HepG2 (cell line): ENCODE results near the gene GMCL2.

Experiments
- CREB1 ChIP-seq, 2 experiments: fragments of 450-650 bp in 1 of 2; IDR thresholded peaks; 2 replicates each; pipeline ENCODE4 v1.6.1; 2016 to 2017; ENCODE audit warnings: control low read depth in 1 of 2, mild to moderate bottlenecking in 1 of 2, missing compliant biosample characterization in 1 of 2, missing genetic modification characterization in 1 of 2
- CTCF ChIP-seq: sonication (generic); formaldehyde crosslinking; IDR thresholded peaks from 2 replicates; pipeline ENCODE4 v1.5.0; 2020; ENCODE audit warnings: mild to moderate bottlenecking, missing genetic modification reagents, moderate library complexity
- RFXANK ChIP-seq: IDR thresholded peaks from 2 replicates; pipeline ENCODE4 v1.6.1; 2016
- ZNF260 ChIP-seq: sonication (generic); formaldehyde crosslinking; IDR thresholded peaks from 2 replicates; pipeline ENCODE4 v1.4.0; 2020; ENCODE audit warnings: missing genetic modification reagents, low read depth, mild to moderate bottlenecking, borderline replicate concordance
- TF ChIP-seq, protein P1 (sequence below): fragments of 450-650 bp; IDR thresholded peaks from 2 replicates; pipeline ENCODE4 v1.6.1; 2016

DNA sequence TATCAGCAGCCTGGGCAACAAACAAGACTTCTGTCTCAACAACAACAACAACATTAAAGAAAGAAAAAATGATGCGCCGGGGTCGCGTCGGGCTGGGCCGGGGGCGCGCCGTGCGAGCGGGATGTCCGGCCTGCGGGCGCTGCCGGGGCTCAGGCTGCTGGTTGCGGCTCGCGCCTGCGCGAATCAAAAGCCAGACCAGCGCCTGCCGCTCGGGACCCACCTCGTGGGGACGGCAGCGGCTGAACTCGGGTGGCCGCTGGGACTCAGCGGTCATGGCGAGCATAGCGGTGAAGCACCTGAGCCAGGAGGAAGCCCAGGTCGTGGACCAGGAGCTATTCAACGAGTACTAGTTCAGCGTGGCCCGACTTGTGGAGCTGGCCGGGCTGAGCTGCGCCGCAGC lies 21.6 kb downstream of the GMCL2 start:
- no peak for TF ChIP-seq CREB1 (IDR thresholded peaks at IDR 0.05)
- TF ChIP-seq CREB1 (CRISPR knock-in tag; IDR thresholded peaks at IDR 0.05), result no peak
- TF ChIP-seq, protein P1, sequence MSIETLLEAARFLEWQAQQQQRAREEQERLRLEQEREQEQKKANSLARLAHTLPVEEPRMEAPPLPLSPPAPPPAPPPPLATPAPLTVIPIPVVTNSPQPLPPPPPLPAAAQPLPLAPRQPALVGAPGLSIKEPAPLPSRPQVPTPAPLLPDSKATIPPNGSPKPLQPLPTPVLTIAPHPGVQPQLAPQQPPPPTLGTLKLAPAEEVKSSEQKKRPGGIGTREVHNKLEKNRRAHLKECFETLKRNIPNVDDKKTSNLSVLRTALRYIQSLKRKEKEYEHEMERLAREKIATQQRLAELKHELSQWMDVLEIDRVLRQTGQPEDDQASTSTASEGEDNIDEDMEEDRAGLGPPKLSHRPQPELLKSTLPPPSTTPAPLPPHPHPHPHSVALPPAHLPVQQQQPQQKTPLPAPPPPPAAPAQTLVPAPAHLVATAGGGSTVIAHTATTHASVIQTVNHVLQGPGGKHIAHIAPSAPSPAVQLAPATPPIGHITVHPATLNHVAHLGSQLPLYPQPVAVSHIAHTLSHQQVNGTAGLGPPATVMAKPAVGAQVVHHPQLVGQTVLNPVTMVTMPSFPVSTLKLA, result no peak
- TF ChIP-seq CTCF, result no peak
- no peak for TF ChIP-seq ZNF260 (CRISPR knock-in tag)
- no peak for TF ChIP-seq RFXANK (CRISPR knock-in tag)
